Body of pancreas (tissue), 4 donors: ENCODE measurements around the gene P2RX6.
"Not testable (repeated sequence)": the region's sequence is repeated elsewhere in the genome, so short reads cannot be mapped to it uniquely, and the experiment has no call there.

Source experiments
- CTCF ChIP-seq, 7 experiments: fragments of 450-650 bp in 4 of 7; fragments of 200-600 bp in 3 of 7; sonication (generic) in 3 of 7; IDR thresholded peaks; one replicate each; pipeline ENCODE4 v1.5.1; 2016 to 2019; ENCODE audit warnings: antibody characterized with exemption in 7 of 7
- POLR2A ChIP-seq, 3 donors: fragments of 450-650 bp; IDR thresholded peaks; one replicate each; pipeline ENCODE4 v1.6.1; 2016; ENCODE audit warnings: antibody characterized with exemption in 3 of 3, mild to moderate bottlenecking in 2 of 3

DNA sequence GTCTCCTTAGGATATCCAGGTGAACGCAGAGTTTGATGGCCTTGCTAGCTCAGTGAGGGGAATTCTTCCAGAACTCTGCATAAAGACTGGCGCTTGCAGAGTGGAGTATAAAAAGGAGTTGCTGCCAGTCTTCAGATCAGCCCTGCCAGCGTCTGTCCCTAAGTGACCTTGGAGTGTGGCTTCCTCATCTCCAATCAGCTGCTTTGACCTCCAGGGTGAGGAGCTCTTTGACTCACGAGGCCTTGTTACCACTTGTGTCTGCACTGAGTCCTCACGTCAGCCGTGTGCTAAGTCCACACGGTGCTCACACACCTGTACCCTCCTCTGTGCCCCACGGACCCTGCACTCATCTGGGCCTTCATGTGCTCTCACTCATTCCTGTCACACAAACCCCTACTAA lies 45.4 kb downstream of the P2RX6 start:
- TF ChIP-seq POLR2A, CTCF (IDR thresholded peaks at IDR 0.05): not testable (repeated sequence)
